HFFc6 (cell line): Measurements from ENCODE around the gene KIF12. TPM values are rescaled to one million over a fixed set of nuclear protein-coding genes. Genes with fewer than 3 reads are reported as not detected.
"Not testable (repeated sequence)": the region's sequence is repeated elsewhere in the genome, so short reads cannot be mapped to it uniquely, and the experiment has no call there.

Experiments used
- DNase-seq: peaks from one replicate; pipeline ENCODE4 v3.0.0-alpha.2; 2018
- H3K27ac Mint-ChIP-seq: 2 replicates; pipeline ENCODE4 v1.8.0; 2020; ENCODE audit warnings: mild to moderate bottlenecking, mixed read lengths
- H3K27me3 Mint-ChIP-seq: 2 replicates; pipeline ENCODE4 v1.8.0; 2021; ENCODE audit warnings: mild to moderate bottlenecking, moderate library complexity, mixed read lengths; ENCODE audit not compliant: insufficient read depth
- H3K36me3 Mint-ChIP-seq: 2 replicates; pipeline ENCODE4 v1.8.0; 2021; ENCODE audit warnings: low read depth, mixed read lengths
- H3K4me1 Mint-ChIP-seq: 2 replicates; pipeline ENCODE4 v1.8.0; 2020; ENCODE audit warnings: low read depth, mixed read lengths
- H3K4me3 Mint-ChIP-seq: 2 replicates; pipeline ENCODE4 v1.8.0; 2020; ENCODE audit warnings: mild to moderate bottlenecking, moderate library complexity, mixed read lengths
- H3K9me3 Mint-ChIP-seq: 2 replicates; pipeline ENCODE4 v1.8.0; 2020; ENCODE audit warnings: mild to moderate bottlenecking, mixed read lengths
- CTCF ChIP-seq: fragments of 200-600 bp; sonication (generic); IDR thresholded peaks from 2 replicates; pipeline ENCODE4 v1.5.0; 2021; ENCODE audit warnings: antibody characterized with exemption, mild to moderate bottlenecking
- total RNA-seq, 6 experiments: library from RNA; stranded (reverse); fragmentation: NEBNext Ultra II Directional; extraction: Animal tissue kit (Norgen Biotek cat#: 25700); gene quantifications; 2 replicates in 1 of 6; 3 replicates in 5 of 6; pipeline ENCODE4 v1.2.3, GENCODE V29; 2021

The KIF12 gene
- total RNA-seq, 6 experiments from 2014 or later, result not detected

DNA sequence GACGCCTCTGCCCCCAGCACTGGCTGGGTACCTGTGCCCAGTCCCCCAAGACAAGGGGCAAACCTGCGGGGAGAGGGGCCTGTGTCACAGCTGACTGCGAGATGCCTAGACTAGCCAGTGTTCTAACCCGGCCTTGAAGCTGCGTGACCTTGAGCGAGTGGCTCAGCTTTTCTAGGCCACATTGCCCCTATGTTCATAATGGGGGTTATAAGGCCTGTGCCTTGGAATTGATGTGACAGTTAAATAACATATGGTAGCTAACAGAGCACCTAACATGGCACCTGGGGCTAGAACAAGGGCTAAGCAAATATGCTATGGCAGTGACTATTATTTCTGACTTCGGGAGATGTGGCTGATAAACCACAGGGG lies 33.4 kb upstream of the KIF12 start:
- no peak overlapping the region for H3K27ac Mint-ChIP-seq

DNA sequence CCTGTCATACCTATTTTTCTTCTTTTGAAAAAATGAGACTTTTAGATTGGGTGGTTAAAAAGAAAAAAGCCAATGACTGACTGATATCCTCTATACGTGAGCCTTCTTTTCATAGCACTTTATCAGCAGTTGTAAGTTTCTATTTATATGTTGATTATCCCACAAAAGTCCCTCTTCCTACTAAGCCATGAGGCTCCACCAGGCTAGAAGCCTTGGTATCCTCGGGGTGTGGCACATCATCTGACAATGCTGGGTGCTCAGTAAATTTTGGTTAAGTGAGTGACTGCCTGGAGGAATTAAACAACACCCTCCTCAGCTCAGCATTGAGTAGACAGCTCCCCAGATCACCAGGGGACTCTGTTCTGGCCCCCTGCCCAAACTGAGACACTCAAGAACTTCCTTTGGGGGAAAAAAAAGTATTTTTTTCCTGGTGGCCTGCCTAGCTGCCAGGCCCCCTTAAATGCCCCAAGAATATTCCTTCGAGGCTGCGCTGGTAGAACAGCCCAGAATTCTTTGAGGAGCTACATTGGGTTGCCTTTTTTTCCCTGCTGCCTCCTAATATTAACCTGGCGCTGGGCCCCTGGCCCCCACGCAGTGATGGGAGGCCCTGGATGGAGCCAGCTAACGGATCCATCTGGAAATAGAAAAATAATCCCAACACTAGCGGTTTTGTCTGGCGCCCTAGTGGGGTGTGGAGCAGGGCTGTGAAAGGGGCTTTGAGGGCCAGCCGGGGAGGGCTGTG lies 32.9 kb upstream of the KIF12 start:
- H3K27ac Mint-ChIP-seq, result no peak overlapping the region
- no peak overlapping the region for H3K4me3 Mint-ChIP-seq
- peaks cover 6% of the 10 kb centered on the region; the same call in 1 of the 2 replicates for H3K36me3 Mint-ChIP-seq
- H3K27me3 Mint-ChIP-seq, result peaks cover 43% of the 10 kb centered on the region
- H3K4me1 Mint-ChIP-seq, result no peaks in the 10 kb centered on the region; the same call in 1 of the 2 replicates
- H3K9me3 Mint-ChIP-seq, result peaks cover 10% of the 10 kb centered on the region
- DNase-seq, result no peak
- no peak for TF ChIP-seq CTCF

More for the DNA sequence above, 33.4 kb upstream of the KIF12 start:
- no peak for TF ChIP-seq CTCF
- H3K4me3 Mint-ChIP-seq, result no peak overlapping the region
- H3K4me1 Mint-ChIP-seq, result no peaks in the 10 kb centered on the region; the same call in 1 of the 2 replicates
- no peak for DNase-seq
- peaks cover 42% of the 10 kb centered on the region for H3K27me3 Mint-ChIP-seq
- H3K36me3 Mint-ChIP-seq, result peaks cover 9% of the 10 kb centered on the region; the same call in 1 of the 2 replicates
- peaks cover 8% of the 10 kb centered on the region for H3K9me3 Mint-ChIP-seq

- DNase-seq, result no peak
- Mint-ChIP-seq H3K27ac (no peak overlapping the region), H3K36me3 (0 out of 2 replicates have a peak, but pooled peaks cover 4% of the 10 kb centered on the region), H3K4me3 (no peak overlapping the region), H3K9me3 (peaks cover 10% of the 10 kb centered on the region), H3K27me3 (peaks cover 35% of the 10 kb centered on the region), H3K4me1 (no peaks in the 10 kb centered on the region; the same call in 1 of the 2 replicates)
- no peak for TF ChIP-seq CTCF
These were observed 31.7 kb upstream of the KIF12 start for GRCh38 chr9:114130624-114131277.

DNA sequence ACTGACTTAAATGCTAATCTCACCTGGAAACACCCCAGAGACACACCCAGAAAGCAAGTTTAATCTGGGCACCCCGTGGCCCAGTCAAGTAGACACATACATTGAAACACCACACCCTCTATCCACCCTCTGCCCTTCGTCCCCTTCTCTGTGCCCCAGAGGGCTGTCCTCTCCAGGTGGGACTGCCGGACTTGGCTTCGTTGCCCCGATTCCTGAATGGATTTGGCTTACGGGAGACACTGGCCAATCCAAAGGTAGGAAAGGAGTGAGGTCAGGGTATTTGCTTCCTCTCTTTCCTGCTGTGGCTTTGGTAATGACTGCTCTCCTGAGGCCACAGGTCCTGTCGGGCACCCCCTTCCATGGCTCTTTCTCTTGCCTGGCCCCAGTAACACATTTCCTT lies 31.0 kb upstream of the KIF12 start:
- Mint-ChIP-seq H3K4me1 (no peaks in the 10 kb centered on the region; the same call in 1 of the 2 replicates), H3K36me3 (0 out of 2 replicates have a peak, but pooled peaks cover 4% of the 10 kb centered on the region), H3K9me3 (peaks cover 10% of the 10 kb centered on the region), H3K4me3 (no peak overlapping the region), H3K27me3 (peaks cover 32% of the 10 kb centered on the region), H3K27ac (no peak overlapping the region)
- DNase-seq, result no peak
- no peak for TF ChIP-seq CTCF

DNA sequence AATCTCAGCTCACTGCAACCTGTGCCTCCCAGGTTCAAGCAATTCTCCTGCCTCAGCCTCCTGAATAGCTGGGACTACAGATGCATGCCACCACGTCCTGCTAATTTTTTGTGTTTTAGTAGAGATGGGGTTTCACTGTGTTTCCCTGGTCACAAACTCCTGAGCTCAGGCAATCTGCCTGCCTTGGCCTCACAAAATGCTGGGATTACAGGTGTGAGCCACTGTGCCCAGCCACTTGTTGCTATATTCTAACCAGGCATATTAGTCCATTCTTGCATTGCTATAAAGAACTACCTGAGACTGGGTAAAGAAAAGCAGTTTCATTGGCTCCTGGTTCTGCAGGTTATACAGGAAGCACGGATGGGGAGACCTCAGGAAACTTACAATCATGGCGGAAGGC lies 29.7 kb upstream of the KIF12 start:
- H3K27me3 Mint-ChIP-seq, result peaks cover 37% of the 10 kb centered on the region
- H3K36me3 Mint-ChIP-seq, DNase-seq, H3K27ac Mint-ChIP-seq, H3K4me3 Mint-ChIP-seq, H3K4me1 Mint-ChIP-seq: not testable (repeated sequence)
- peaks cover 10% of the 10 kb centered on the region for H3K9me3 Mint-ChIP-seq
